SU-DHL-6 (cell line): ENCODE results near the gene NCKAP5.

Experiments
- H2AFZ ChIP-seq: fragments of 200-600 bp; sonication (generic); 2 replicates; pipeline ENCODE4 v1.6.1; 2014; ENCODE audit warnings: low read depth, mild to moderate bottlenecking, moderate library complexity, mixed read lengths, antibody characterized with exemption, low read length; ENCODE audit not compliant: severe bottlenecking
- H3F3A ChIP-seq: fragments of 200-600 bp; shearing (Covaris generic); 2 replicates; pipeline ENCODE4 v1.6.0; 2016; ENCODE audit warnings: antibody characterized with exemption, mild to moderate bottlenecking; ENCODE audit not compliant: insufficient read depth
- H3K27ac ChIP-seq: fragments of 200-600 bp; sonication (generic); 2 replicates; pipeline ENCODE4 v1.5.1; 2016; ENCODE audit warnings: low read depth, mild to moderate bottlenecking, low read length, moderate library complexity, mixed read lengths
- H3K27me3 ChIP-seq: fragments of 200-600 bp; sonication (generic), shearing (Covaris generic); 2 replicates; pipeline ENCODE4 v1.6.0; 2014; ENCODE audit warnings: mild to moderate bottlenecking, low read length
- H3K36me3 ChIP-seq: fragments of 200-600 bp; sonication (generic); 2 replicates; pipeline ENCODE4 v1.6.1; 2014; ENCODE audit warnings: mild to moderate bottlenecking, low read length, mixed read lengths
- H3K4me2 ChIP-seq: fragments of 300-600, 200-600 bp; shearing (Covaris generic), sonication (generic); 2 replicates; pipeline ENCODE4 v1.6.0; 2014; ENCODE audit warnings: low read length, low read depth, mild to moderate bottlenecking; ENCODE audit not compliant: poor library complexity, severe bottlenecking
- H3K4me3 ChIP-seq: fragments of 200-600 bp; sonication (generic); 2 replicates; pipeline ENCODE4 v1.5.1; 2014; ENCODE audit warnings: antibody characterized with exemption, low read length, mild to moderate bottlenecking, mixed read lengths; ENCODE audit not compliant: insufficient read depth, poor library complexity, severe bottlenecking
- H3K79me2 ChIP-seq: fragments of 200-600 bp; sonication (generic); 2 replicates; pipeline ENCODE4 v1.6.1; 2014; ENCODE audit warnings: mild to moderate bottlenecking, low read length, moderate library complexity; ENCODE audit not compliant: insufficient read depth
- H3K9ac ChIP-seq: fragments of 200-600 bp; sonication (generic); 2 replicates; pipeline ENCODE4 v1.7.0; 2014; ENCODE audit warnings: mild to moderate bottlenecking, low read length
- H3K9me2 ChIP-seq: fragments of 200-600 bp; sonication (generic); replicated peaks from 2 replicates; pipeline ENCODE4 v1.6.1; 2014; ENCODE audit warnings: low read length; ENCODE audit not compliant: insufficient read depth
- H3K9me3 ChIP-seq: fragments of 200-600 bp; sonication (generic); 2 replicates; pipeline ENCODE4 v1.6.1; 2014; ENCODE audit warnings: low read length, mixed read lengths; ENCODE audit not compliant: insufficient read depth
- H4K20me1 ChIP-seq: fragments of 200-600 bp; sonication (generic); 2 replicates; pipeline ENCODE4 v1.6.1; 2014; ENCODE audit warnings: low read depth, mild to moderate bottlenecking, antibody characterized with exemption, low read length, moderate library complexity, mixed read lengths
- CTCF ChIP-seq: fragments of 200-600 bp; sonication (generic); IDR thresholded peaks from one replicate; pipeline ENCODE4 v1.5.1; 2017; ENCODE audit warnings: antibody characterized with exemption, mild to moderate bottlenecking, low read length, moderate library complexity; ENCODE audit not compliant: insufficient read depth, poor library complexity, severe bottlenecking
- EZH2phosphoT487 ChIP-seq: fragments of 200-600 bp; sonication (generic), shearing (Covaris generic); conservative IDR thresholded peaks from 2 replicates; pipeline ENCODE4 v1.6.1; 2018; ENCODE audit warnings: mild to moderate bottlenecking, antibody characterized with exemption, low read length, moderate library complexity, mixed read lengths

Gene NCKAP5

GRCh38 chr2:133167223-133167622 is 401.0 kb downstream of the NCKAP5 start:
- no peak for TF ChIP-seq EZH2phosphoT487
- no peak for TF ChIP-seq CTCF
- Histone ChIP-seq H3K4me2 (no peak overlapping the region), H4K20me1 (no peaks in the 10 kb centered on the region), H2AFZ (no peak overlapping the region), H3K79me2 (no peaks in the 10 kb centered on the region), H3F3A (no peaks in the 10 kb centered on the region), H3K27me3 (no peaks in the 10 kb centered on the region), H3K9me2 (no peaks in the 10 kb centered on the region), H3K27ac (no peak overlapping the region), H3K4me3 (no peak overlapping the region), H3K9ac (no peak overlapping the region), H3K36me3 (no peaks in the 10 kb centered on the region), H3K9me3 (no peaks in the 10 kb centered on the region)

- Histone ChIP-seq H4K20me1 (no peaks in the 10 kb centered on the region), H3K79me2 (no peaks in the 10 kb centered on the region), H3K4me3 (no peak overlapping the region), H3F3A (no peaks in the 10 kb centered on the region), H3K4me2 (no peak overlapping the region), H3K27ac (no peak overlapping the region), H3K9me3 (no peaks in the 10 kb centered on the region), H3K9me2 (no peaks in the 10 kb centered on the region), H2AFZ (no peak overlapping the region), H3K27me3 (no peaks in the 10 kb centered on the region), H3K36me3 (no peaks in the 10 kb centered on the region), H3K9ac (no peak overlapping the region)
- TF ChIP-seq EZH2phosphoT487 = no peak
- TF ChIP-seq CTCF = no peak
Measured at GRCh38 chr2:133166031-133166430, 402.2 kb downstream of the NCKAP5 start.

GRCh38 chr2:133163111-133163510 is 405.2 kb downstream of the NCKAP5 start:
- Histone ChIP-seq H4K20me1 (no peaks in the 10 kb centered on the region), H3K9me2 (no peaks in the 10 kb centered on the region), H3K9me3 (no peaks in the 10 kb centered on the region), H3K27me3 (no peaks in the 10 kb centered on the region), H3K4me3 (no peak overlapping the region), H3K27ac (no peak overlapping the region), H2AFZ (no peak overlapping the region), H3K4me2 (no peak overlapping the region), H3K9ac (no peak overlapping the region), H3K79me2 (no peaks in the 10 kb centered on the region), H3F3A (no peaks in the 10 kb centered on the region), H3K36me3 (no peaks in the 10 kb centered on the region)
- TF ChIP-seq CTCF = no peak
- TF ChIP-seq EZH2phosphoT487 = no peak
